ENCODE measurements around the gene CBX7.
A peak's percentile ranks its signal among the peaks of the same experiment; 100 is the strongest.

Gene CBX7

DNA sequence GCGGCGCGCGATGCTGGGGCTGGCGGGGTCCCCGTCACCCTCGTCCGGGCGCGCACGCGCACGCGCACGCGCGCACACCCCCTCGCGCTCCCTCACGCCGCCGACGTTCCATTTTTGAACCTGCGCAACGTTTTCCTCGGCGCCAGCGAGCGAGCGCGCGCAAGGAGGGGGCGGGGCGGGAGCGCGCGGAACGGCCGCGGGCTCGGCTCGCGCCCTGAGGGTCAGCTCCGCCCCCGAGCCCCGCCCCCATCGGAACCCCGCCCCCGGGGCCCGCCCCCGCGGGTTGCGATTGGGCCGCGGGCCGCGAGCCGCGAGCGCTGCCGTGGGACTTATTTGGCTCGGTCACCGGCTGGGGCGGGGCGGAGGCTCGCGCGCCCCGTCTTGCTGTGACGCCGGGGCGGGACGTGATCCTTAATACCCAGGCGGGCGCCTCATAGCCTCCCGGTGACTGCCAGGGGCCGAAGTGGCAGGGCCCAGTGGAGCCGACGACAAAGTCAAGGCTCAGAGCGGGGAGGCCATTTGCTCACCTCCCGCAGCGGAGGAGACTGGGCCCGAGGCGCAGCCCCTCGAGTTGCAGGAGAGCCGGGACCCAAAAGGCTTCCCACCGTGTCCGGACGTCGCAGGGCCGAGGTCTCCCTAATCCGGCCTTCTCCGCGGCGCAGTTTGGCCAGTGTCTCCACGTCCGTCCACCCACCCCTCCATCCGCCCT is at the start of gene CBX7:
TSS of gene CBX7 (minus strand) at position 170 of the 709 bp plus-strand sequence. CDS start 236 bp downstream, outside the sequence.
- DNase-seq (ENCODE audit: low spot score) = peak; percentile 95

DNA sequence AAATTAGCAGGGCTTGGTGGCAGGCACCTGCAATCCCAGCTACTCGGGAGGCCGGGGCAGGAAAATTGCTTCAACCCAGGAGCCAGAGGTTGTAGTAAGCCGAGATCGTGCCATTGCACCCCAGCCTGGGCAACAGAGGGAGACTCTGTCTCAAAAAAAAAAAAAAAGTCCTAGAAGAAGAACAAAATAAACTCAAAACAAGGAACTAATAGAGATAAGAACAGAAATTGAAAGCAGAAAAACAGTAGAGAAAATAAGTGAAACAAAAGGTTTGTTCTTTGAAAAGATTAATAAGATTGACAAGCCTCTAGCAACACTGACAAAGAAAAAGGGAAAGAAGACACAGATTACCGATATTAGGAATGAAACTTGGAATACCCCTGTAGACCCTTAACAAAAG is 45.1 kb upstream of the CBX7 start:
- no peak for DNase-seq (ENCODE audit: low spot score)

- DNase-seq (ENCODE audit: low spot score) = no peak
These were observed 41.6 kb upstream of the CBX7 start for GRCh38 chr22:39194098-39194497.

DNA sequence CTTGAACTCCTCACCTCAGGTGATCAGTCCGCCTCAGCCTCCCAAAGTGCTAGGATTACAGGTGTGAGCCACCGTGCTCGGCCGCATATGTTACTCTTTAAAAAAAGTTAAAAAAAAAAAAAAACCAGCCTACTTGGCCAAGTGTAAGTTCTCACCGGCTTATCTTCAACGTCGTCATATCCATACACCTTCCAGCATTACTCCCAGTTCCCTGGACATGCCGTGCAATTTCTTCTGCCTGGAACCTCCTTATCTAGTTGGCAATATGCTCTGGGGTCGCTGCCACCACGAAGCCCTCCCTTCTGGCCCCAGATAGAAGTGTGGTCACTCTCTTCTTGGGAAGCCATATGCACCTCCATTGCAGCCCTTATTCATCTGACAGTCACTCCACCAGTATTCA is 36.3 kb upstream of the CBX7 start:
- DNase-seq (ENCODE audit: low spot score) = no peak

DNA sequence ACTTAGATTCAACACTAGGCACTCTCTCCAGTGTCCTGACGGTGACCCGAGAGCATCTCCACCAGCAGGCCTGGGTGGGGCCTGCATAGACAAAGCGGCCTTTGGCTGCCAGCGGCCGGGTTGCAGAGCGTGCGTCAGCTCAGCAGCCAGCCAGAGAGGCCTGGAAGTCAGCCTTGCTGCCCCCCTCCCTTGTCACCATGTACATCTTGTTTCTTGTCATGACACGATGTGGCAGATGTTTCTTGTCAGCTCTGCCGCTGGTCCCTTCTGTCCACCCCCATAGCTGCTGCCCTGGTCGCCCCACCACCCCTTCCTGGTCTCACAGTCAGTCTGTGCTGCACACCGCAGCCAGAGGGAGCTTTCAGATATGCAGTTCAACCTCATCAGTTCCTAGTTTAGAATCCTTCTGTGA is 33.1 kb upstream of the CBX7 start:
- DNase-seq (ENCODE audit: low spot score) = no peak

GRCh38 chr22:39184586-39185577 is 32.4 kb upstream of the CBX7 start:
- no peak for DNase-seq (ENCODE audit: low spot score)

GRCh38 chr22:39183991-39184585 is 31.6 kb upstream of the CBX7 start:
- DNase-seq (ENCODE audit: low spot score) = no peak

GRCh38 chr22:39182478-39183030 is 30.1 kb upstream of the CBX7 start:
- DNase-seq (ENCODE audit: low spot score) = no peak

GRCh38 chr22:39181778-39182177 is 29.3 kb upstream of the CBX7 start:
- DNase-seq (ENCODE audit: low spot score) = no peak

DNA sequence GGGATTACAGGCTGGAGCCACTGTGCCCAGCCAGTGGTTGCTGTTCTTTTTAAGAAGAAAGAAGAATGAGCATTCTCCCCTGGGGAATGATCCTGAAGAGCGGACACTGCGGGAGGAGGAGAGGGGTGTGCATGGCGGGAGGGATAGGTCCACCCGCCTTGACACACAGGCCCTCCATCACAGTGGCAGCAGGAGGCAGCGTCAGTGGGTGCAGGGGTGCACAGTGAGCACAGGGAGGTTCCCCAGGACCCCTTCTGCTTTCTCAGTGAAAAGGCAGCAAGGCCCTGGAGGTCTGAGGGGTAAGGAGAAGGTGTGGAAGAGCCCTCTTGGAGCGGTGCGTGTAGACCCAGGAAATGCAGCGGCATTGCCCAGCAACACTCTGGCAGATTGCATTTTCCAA is 28.9 kb upstream of the CBX7 start:
- DNase-seq (ENCODE audit: low spot score) = no peak

- DNase-seq (ENCODE audit: low spot score) = no peak
These were observed 27.4 kb upstream of the CBX7 start for GRCh38 chr22:39179841-39180335.

- DNase-seq (ENCODE audit: low spot score) = no peak
These were observed 26.9 kb upstream of the CBX7 start for GRCh38 chr22:39179401-39179827.

GRCh38 chr22:39178206-39179111 is 26.0 kb upstream of the CBX7 start:
- no peak for DNase-seq (ENCODE audit: low spot score)

GRCh38 chr22:39177791-39178190 is 25.3 kb upstream of the CBX7 start:
- no peak for DNase-seq (ENCODE audit: low spot score)

DNA sequence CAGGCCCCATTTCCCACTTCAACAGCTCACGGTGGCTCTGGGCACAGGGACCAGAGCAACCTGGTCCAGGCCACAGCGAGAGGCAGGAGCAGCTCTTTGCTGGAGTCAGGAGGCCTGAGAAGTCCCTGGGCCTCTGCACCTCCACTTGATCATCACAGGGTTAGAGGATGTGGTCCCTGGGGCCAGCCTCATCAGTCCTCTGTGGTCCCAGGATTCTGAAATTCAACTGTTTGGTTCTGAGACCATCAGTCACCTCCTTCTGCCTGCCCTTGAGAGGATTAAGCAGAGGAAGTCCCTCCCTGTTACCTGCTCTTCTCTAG is 24.9 kb upstream of the CBX7 start:
- no peak for DNase-seq (ENCODE audit: low spot score)

DNA sequence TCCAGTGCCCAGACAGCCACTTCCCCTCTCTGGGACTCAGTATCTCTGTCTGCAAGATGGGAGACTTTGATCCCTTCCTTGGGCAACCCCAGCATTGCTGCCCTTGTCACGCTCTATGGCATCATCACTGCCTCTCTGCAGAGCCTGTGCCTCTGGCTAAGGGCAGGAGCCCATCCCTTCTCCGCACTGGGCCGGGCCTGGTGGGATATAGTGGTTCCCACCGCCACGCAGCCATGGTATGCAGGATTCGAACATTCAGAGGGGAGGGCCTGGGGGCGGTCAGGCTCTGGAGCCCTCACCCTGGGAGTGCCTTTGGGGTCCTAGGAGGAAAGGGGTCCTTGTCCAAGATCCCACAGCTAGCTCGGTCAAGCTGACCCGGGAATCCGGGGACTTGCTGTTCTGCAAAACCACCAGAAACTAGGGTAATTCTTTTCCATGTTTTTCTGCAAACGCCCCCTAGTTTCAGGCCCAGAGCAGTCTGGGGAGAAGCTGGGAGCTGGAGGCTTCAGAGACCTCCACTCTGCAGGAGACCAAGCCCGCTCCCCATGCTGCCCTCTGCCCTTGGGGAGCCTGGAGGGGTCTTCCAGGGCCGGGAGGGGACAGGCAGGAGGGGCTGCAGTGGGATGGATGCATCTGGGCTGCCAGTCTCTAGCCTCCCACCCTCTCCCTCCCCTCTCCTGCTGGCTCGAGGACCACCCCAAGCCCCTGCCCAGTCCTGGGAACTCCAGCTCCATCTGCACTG is 24.4 kb upstream of the CBX7 start:
- DNase-seq (ENCODE audit: low spot score) = no peak

DNA sequence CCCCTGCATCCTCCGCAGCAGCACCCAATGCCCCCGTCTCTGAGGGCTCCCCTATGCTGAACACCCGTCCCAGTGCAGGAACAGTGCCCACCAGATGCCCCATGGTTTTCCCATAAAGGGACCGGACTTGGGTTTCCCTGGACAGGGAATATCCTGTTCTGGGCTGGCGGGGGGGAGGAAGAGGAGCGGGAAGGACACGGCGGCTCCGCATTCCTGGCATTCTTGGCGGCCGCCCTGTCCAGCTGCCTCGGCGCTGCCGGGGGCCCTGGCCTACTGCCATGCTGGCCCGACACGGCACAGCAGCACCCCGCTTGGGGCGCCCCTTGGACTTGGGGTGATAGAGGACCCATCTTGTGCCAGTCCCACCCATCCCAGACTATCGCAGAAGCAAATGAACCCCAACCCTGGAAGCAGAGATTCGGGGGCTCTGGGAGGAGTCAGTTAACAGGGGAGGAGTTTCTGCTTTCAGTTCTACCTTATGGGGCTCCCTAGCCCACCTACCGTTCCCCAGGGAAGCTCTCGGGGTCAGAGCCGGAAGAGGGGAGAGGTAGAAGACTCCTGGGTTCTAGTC is 23.7 kb upstream of the CBX7 start:
- DNase-seq (ENCODE audit: low spot score) = no peak

GRCh38 chr22:39175353-39176142 is 23.1 kb upstream of the CBX7 start:
- no peak for DNase-seq (ENCODE audit: low spot score)
